ENCODE data around the gene ANKRD23.
"Not testable (repeated sequence)": the region's sequence is repeated elsewhere in the genome, so short reads cannot be mapped to it uniquely, and the experiment has no call there.

Gene ANKRD23

GRCh38 chr2:96863056-96863455 is 19.2 kb upstream of the ANKRD23 start:
- DNase-seq, result not testable (repeated sequence)

- DNase-seq, result no peak
These were observed 17.3 kb upstream of the ANKRD23 start for GRCh38 chr2:96861074-96861473.

- DNase-seq, result peak; percentile 32
These were observed 16.5 kb upstream of the ANKRD23 start for GRCh38 chr2:96860065-96861029.

- no peak for DNase-seq
These were observed 15.9 kb upstream of the ANKRD23 start for GRCh38 chr2:96859681-96860064.

GRCh38 chr2:96859099-96859649 is 15.4 kb upstream of the ANKRD23 start:
- DNase-seq, result no peak

- DNase-seq, result peak; percentile 94
These were observed 14.0 kb upstream of the ANKRD23 start, which contains the start of gene ANKRD39 for GRCh38 chr2:96857667-96858372. Gene ANKRD39, minus strand, starts transcription at chr2:96858016. Its CDS starts 29 bp downstream, at chr2:96857987.

- no peak for DNase-seq
These were observed 13.2 kb upstream of the ANKRD23 start for GRCh38 chr2:96856776-96857666.

- no peak for DNase-seq
These were observed 9.5 kb upstream of the ANKRD23 start for GRCh38 chr2:96853321-96853720.

- no peak for DNase-seq
These were observed 8.8 kb upstream of the ANKRD23 start for GRCh38 chr2:96852667-96853066.

- no peak for DNase-seq
These were observed 4.4 kb upstream of the ANKRD23 start for GRCh38 chr2:96848264-96848663.

GRCh38 chr2:96847586-96847985 is 3.8 kb upstream of the ANKRD23 start:
- DNase-seq, result no peak

GRCh38 chr2:96846825-96847224 is 3.0 kb upstream of the ANKRD23 start:
- no peak for DNase-seq

GRCh38 chr2:96844405-96844808 is 586 bp upstream of the ANKRD23 start:
- DNase-seq, result no peak

- DNase-seq, result no peak
These were observed 1.2 kb downstream of the ANKRD23 start for GRCh38 chr2:96842600-96842999.

- no peak for DNase-seq
These were observed 1.9 kb downstream of the ANKRD23 start for GRCh38 chr2:96841701-96842495.

- no peak for DNase-seq
These were observed 3.7 kb downstream of the ANKRD23 start for GRCh38 chr2:96839875-96840850.

GRCh38 chr2:96839293-96839874 is 4.4 kb downstream of the ANKRD23 start:
- DNase-seq, result no peak

GRCh38 chr2:96838345-96839292 is 5.2 kb downstream of the ANKRD23 start:
- DNase-seq, result no peak

GRCh38 chr2:96837575-96837974 is 6.2 kb downstream of the ANKRD23 start:
- no peak for DNase-seq
